WTC11 (cell line): ENCODE data around the gene FHOD3. TPM values are rescaled to one million over a fixed set of nuclear protein-coding genes. Genes with fewer than 3 reads are reported as not detected.

Experiments used
- ATAC-seq: fragments of 200-7000 bp; cut with Tn5 transposase; 2 replicates; pipeline ENCODE4 v1.10.0; 2021; ENCODE audit warnings: mild to moderate bottlenecking, moderate library complexity
- CTCF ChIA-PET: fragments of 300-600 bp; sonication (Branson Sonifier 250); formaldehyde crosslinking; loops from one replicate; lab custom pipeline; 2021; ENCODE audit warnings: antibody characterized with exemption; lab: Charles Lee
- POLR2A ChIA-PET: fragments of 350-600 bp; sonication (Branson Sonifier 250); formaldehyde crosslinking; loops from one replicate; lab custom pipeline; 2021; ENCODE audit warnings: antibody characterized with exemption; lab: Charles Lee
- DNase-seq: peaks from one replicate; pipeline ENCODE4 v3.0.0; 2021; ENCODE audit warnings: low spot score
- H3K27ac Mint-ChIP-seq: 2 replicates; pipeline ENCODE4 v1.8.0; 2021; ENCODE audit warnings: mixed read lengths
- H3K27me3 Mint-ChIP-seq: 2 replicates; pipeline ENCODE4 v1.8.0; 2021; ENCODE audit warnings: low read depth, mild to moderate bottlenecking, moderate library complexity, mixed read lengths
- H3K36me3 Mint-ChIP-seq: 2 replicates; pipeline ENCODE4 v1.8.0; 2021; ENCODE audit warnings: mixed read lengths
- H3K4me1 Mint-ChIP-seq: 2 replicates; pipeline ENCODE4 v1.8.0; 2022; ENCODE audit warnings: mixed read lengths
- H3K4me3 Mint-ChIP-seq: 2 replicates; pipeline ENCODE4 v1.8.0; 2021; ENCODE audit warnings: mild to moderate bottlenecking, moderate library complexity, mixed read lengths
- H3K9me3 Mint-ChIP-seq: 2 replicates; pipeline ENCODE4 v1.8.0; 2021; ENCODE audit warnings: mixed read lengths
- AR ChIP-seq: fragments of 250-450 bp; sonication (Bioruptor Pico); IDR thresholded peaks from 2 replicates; pipeline ENCODE4 v1.9.0; 2021; ENCODE audit warnings: mild to moderate bottlenecking
- ATF3 ChIP-seq: sonication (generic); formaldehyde crosslinking; conservative IDR thresholded peaks from 2 replicates; pipeline ENCODE4 v1.8.1; 2022; ENCODE audit warnings: mild to moderate bottlenecking, missing genetic modification reagents
- ELF4 ChIP-seq: sonication (generic); formaldehyde crosslinking; IDR thresholded peaks from 2 replicates; pipeline ENCODE4 v1.8.1; 2022; ENCODE audit warnings: low read depth, mild to moderate bottlenecking, moderate library complexity, missing genetic modification reagents
- ERG ChIP-seq: fragments of 250-450 bp; sonication (Bioruptor Pico); IDR thresholded peaks from 2 replicates; pipeline ENCODE4 v1.8.0; 2021; ENCODE audit warnings: mild to moderate bottlenecking
- ETV6 ChIP-seq: sonication (generic); formaldehyde crosslinking; IDR thresholded peaks from 2 replicates; pipeline ENCODE4 v1.8.1; 2022; ENCODE audit warnings: mild to moderate bottlenecking, missing genetic modification reagents
- FOXP1 ChIP-seq: sonication (generic); formaldehyde crosslinking; IDR thresholded peaks from 2 replicates; pipeline ENCODE4 v1.8.0; 2022; ENCODE audit warnings: missing genetic modification reagents, mild to moderate bottlenecking, moderate library complexity, borderline replicate concordance
- GRHL2 ChIP-seq: fragments of 250-450 bp; sonication (Bioruptor Pico); IDR thresholded peaks from 2 replicates; pipeline ENCODE4 v1.8.0; 2022; ENCODE audit warnings: mild to moderate bottlenecking, moderate library complexity; ENCODE audit not compliant: insufficient replicate concordance, severe bottlenecking
- HMGXB4 ChIP-seq: sonication (generic); formaldehyde crosslinking; IDR thresholded peaks from 2 replicates; pipeline ENCODE4 v1.8.1; 2023; ENCODE audit warnings: mild to moderate bottlenecking, moderate library complexity, missing genetic modification reagents
- IRF2 ChIP-seq: sonication (generic); formaldehyde crosslinking; IDR thresholded peaks from 2 replicates; pipeline ENCODE4 v1.8.0; 2022; ENCODE audit warnings: low read depth, missing genetic modification reagents, borderline replicate concordance
- MAX ChIP-seq: sonication (generic); formaldehyde crosslinking; IDR thresholded peaks from 2 replicates; pipeline ENCODE4 v1.8.0; 2022; ENCODE audit warnings: mild to moderate bottlenecking, missing genetic modification reagents
- MXD4 ChIP-seq: fragments of 250-450 bp; sonication (Bioruptor Pico); IDR thresholded peaks from 2 replicates; pipeline ENCODE4 v1.8.0; 2021; ENCODE audit warnings: mild to moderate bottlenecking, moderate library complexity, borderline replicate concordance
- NR1H2 ChIP-seq: sonication (generic); formaldehyde crosslinking; IDR thresholded peaks from 2 replicates; pipeline ENCODE4 v1.9.0; 2021; ENCODE audit warnings: mild to moderate bottlenecking, moderate library complexity, missing genetic modification reagents
- NR2C2 ChIP-seq: sonication (generic); formaldehyde crosslinking; IDR thresholded peaks from 2 replicates; pipeline ENCODE4 v1.8.0; 2022; ENCODE audit warnings: mild to moderate bottlenecking, missing genetic modification reagents
- PRRX2 ChIP-seq: fragments of 250-450 bp; sonication (Bioruptor Pico); IDR thresholded peaks from 2 replicates; pipeline ENCODE4 v1.8.0; 2021; ENCODE audit warnings: mild to moderate bottlenecking
- SMAD3 ChIP-seq: sonication (generic); formaldehyde crosslinking; IDR thresholded peaks from 2 replicates; pipeline ENCODE4 v1.8.0; 2022; ENCODE audit warnings: missing genetic modification reagents, mild to moderate bottlenecking, borderline replicate concordance
- TCF7 ChIP-seq: sonication (generic); formaldehyde crosslinking; IDR thresholded peaks from 2 replicates; pipeline ENCODE4 v1.8.0; 2022; ENCODE audit warnings: mild to moderate bottlenecking, low read depth, missing genetic modification reagents, moderate library complexity
- USF1 ChIP-seq: sonication (generic); formaldehyde crosslinking; IDR thresholded peaks from 2 replicates; pipeline ENCODE4 v1.8.0; 2022; ENCODE audit warnings: mild to moderate bottlenecking, missing genetic modification reagents
- ZMAT4 ChIP-seq: fragments of 250-450 bp; sonication (Bioruptor Pico); IDR thresholded peaks from 2 replicates; pipeline ENCODE4 v1.9.0; 2021; ENCODE audit warnings: mild to moderate bottlenecking
- ZNF423 ChIP-seq: fragments of 250-450 bp; sonication (Bioruptor Pico); IDR thresholded peaks from 2 replicates; pipeline ENCODE4 v2.1.2; 2022; ENCODE audit warnings: mild to moderate bottlenecking, moderate library complexity
- ZNF512 ChIP-seq: sonication (generic); formaldehyde crosslinking; IDR thresholded peaks from 2 replicates; pipeline ENCODE4 v1.8.1; 2022; ENCODE audit warnings: missing genetic modification reagents, borderline replicate concordance
- ZNF671 ChIP-seq: fragments of 250-450 bp; sonication (Bioruptor Pico); IDR thresholded peaks from 2 replicates; pipeline ENCODE4 v1.8.0; 2021; ENCODE audit warnings: mild to moderate bottlenecking
- total RNA-seq: library from RNA; stranded (reverse); gene quantifications from 3 replicates; pipeline ENCODE4 v1.2.3, GENCODE V29; 2021

The FHOD3 gene
- total RNA-seq, 1 experiment from 2014 or later = 3.8 TPM

GRCh38 chr18:36782710-36783109 lies 485.2 kb downstream of the FHOD3 start (continued):
- no peak for TF ChIP-seq AR (CRISPR knock-in tag)

GRCh38 chr18:36783792-36784191 lies 486.3 kb downstream of the FHOD3 start:
- DNase-seq = no peak
- 0 out of 2 replicates have a peak, but pooled peaks cover 4% of the 10 kb centered on the region for H3K4me1 Mint-ChIP-seq
- no peak for TF ChIP-seq GRHL2 (CRISPR knock-in tag)
- TF ChIP-seq ZMAT4 (CRISPR knock-in tag) = no peak
- no peak for TF ChIP-seq MXD4 (CRISPR knock-in tag)
- no peak overlapping the region for H3K27ac Mint-ChIP-seq
- CTCF ChIA-PET = no interaction called here
- H3K36me3 Mint-ChIP-seq = no peaks in the 10 kb centered on the region
- POLR2A ChIA-PET = interaction anchor here (0.6 kb wide), 1 partner anchor 832 kb away, joined by 5 read pairs; no protein-coding TSS in a partner anchor
- H3K27me3 Mint-ChIP-seq = no peaks in the 10 kb centered on the region
- no peak overlapping the region for H3K4me3 Mint-ChIP-seq
- ATAC-seq = no peak
- no peaks in the 10 kb centered on the region for H3K9me3 Mint-ChIP-seq

GRCh38 chr18:36786686-36787085 lies 489.2 kb downstream of the FHOD3 start:
- ATAC-seq = no peak
- no peak overlapping the region for H3K27ac Mint-ChIP-seq
- POLR2A ChIA-PET = no interaction called here

More at GRCh38 chr18:36786686-36787085, 489.2 kb downstream of the FHOD3 start:
- H3K4me1 Mint-ChIP-seq = 0 out of 2 replicates have a peak, but pooled peaks cover 4% of the 10 kb centered on the region
- H3K9me3 Mint-ChIP-seq = no peaks in the 10 kb centered on the region; the same call in 1 of the 2 replicates
- H3K27me3 Mint-ChIP-seq = no peaks in the 10 kb centered on the region
- TF ChIP-seq MAX (CRISPR knock-in tag) = no peak
- no peak for TF ChIP-seq ZNF512 (CRISPR knock-in tag)
- TF ChIP-seq ELF4 = no peak
- no peak for TF ChIP-seq ZNF423 (CRISPR knock-in tag)
- TF ChIP-seq PRRX2 = no peak
- no peak for TF ChIP-seq ERG (CRISPR knock-in tag)
- no peak for TF ChIP-seq ATF3 (CRISPR knock-in tag)
- TF ChIP-seq USF1 (CRISPR knock-in tag) = no peak
- no peak for TF ChIP-seq HMGXB4 (CRISPR knock-in tag)
- no peak for TF ChIP-seq IRF2 (CRISPR knock-in tag)
- no peak for TF ChIP-seq FOXP1 (CRISPR knock-in tag)
- no peak for TF ChIP-seq GRHL2 (CRISPR knock-in tag)
- TF ChIP-seq TCF7 (CRISPR knock-in tag) = no peak
- no peak for TF ChIP-seq ZNF671
- no peak for TF ChIP-seq NR1H2
- TF ChIP-seq ETV6 (CRISPR knock-in tag) = no peak
- no peak for TF ChIP-seq NR2C2
- TF ChIP-seq SMAD3 = no peak
- DNase-seq = no peak
- CTCF ChIA-PET = interaction anchor here (1.1 kb wide), 1 partner anchor 26 kb away, joined by 3 read pairs; no protein-coding TSS in a partner anchor
- no peak overlapping the region for H3K4me3 Mint-ChIP-seq
- H3K36me3 Mint-ChIP-seq = peaks cover 22% of the 10 kb centered on the region
